Mucosa of descending colon (tissue), 3 donors: ENCODE results near the gene SOX8. TPM values are rescaled to one million over a fixed set of nuclear protein-coding genes. Genes with fewer than 3 reads are reported as not detected.

Experiments
- ATAC-seq: fragments of 200-7000 bp; cut with Tn5 transposase; one replicate; pipeline ENCODE4 v1.9.1; 2020; ENCODE audit warnings: mild to moderate bottlenecking, moderate library complexity
- DNase-seq, 3 donors: peaks; one replicate each; pipeline ENCODE4 v3.0.0-alpha.2; 2020
- H3K36me3 ChIP-seq: fragments of 200-600 bp; one replicate; pipeline ENCODE4 v1.8.0; 2021; ENCODE audit warnings: low read depth, mild to moderate bottlenecking
- H3K4me1 ChIP-seq: fragments of 200-600 bp; one replicate; pipeline ENCODE4 v1.8.0; 2021; ENCODE audit warnings: low read depth, mild to moderate bottlenecking
- H3K4me3 ChIP-seq: fragments of 200-600 bp; one replicate; pipeline ENCODE4 v1.8.0; 2021; ENCODE audit warnings: mild to moderate bottlenecking
- H3K9me3 ChIP-seq: fragments of 200-600 bp; one replicate; pipeline ENCODE4 v1.8.0; 2021; ENCODE audit warnings: mild to moderate bottlenecking
- CTCF ChIP-seq: fragments of 200-600 bp; IDR thresholded peaks from one replicate; pipeline ENCODE4 v1.8.0; 2022; ENCODE audit warnings: antibody characterized with exemption, mild to moderate bottlenecking
- intact Hi-C, 2 donors: fragments of 100-400 bp; cut with DNase I in 1 of 2; cut with micrococcal nuclease in 1 of 2; formaldehyde crosslinking; loops; one replicate each; pipeline versions ENCODE4 v1.11.0 to v1.11.1; 2022; cut with DNase I, micrococcal nuclease
- total RNA-seq, 3 donors: library from RNA; stranded (reverse); fragmentation: NEBNext Ultra II Directional in 2 of 3; extraction: Animal tissue kit (Norgen Biotek cat#: 25700) in 2 of 3; gene quantifications; one replicate each; pipeline versions ENCODE4 v1.2.1 to v1.2.4, GENCODE V29; 2021 to 2023
- donor health status: DM: no; HTN: no; CAD: no; lungs with moderate emphysema.
- donor health status: DM: no; HTN: no; CAD: no.
- donor health status: DM: no; HTN: yes; CAD: no.

SOX8 gene
- total RNA-seq, 3 donors from 2014 or later: 0.67 to 3.1 (median 0.75) TPM

GRCh38 chr16:979859-980594 is 1.5 kb upstream of the SOX8 start:
- ATAC-seq (no peak), DNase-seq (no peak)
- Histone ChIP-seq H3K36me3 (no peaks in the 10 kb centered on the region), H3K9me3 (no peaks in the 10 kb centered on the region), H3K4me1 (peaks cover 4% of the 10 kb centered on the region), H3K4me3 (no peak overlapping the region)
- TF ChIP-seq CTCF: no peak
- intact Hi-C loops: no loop called here

GRCh38 chr16:980595-980854 is 1.0 kb upstream of the SOX8 start:
- Histone ChIP-seq H3K4me3 (no peak overlapping the region), H3K36me3 (no peaks in the 10 kb centered on the region), H3K4me1 (peaks cover 4% of the 10 kb centered on the region), H3K9me3 (no peaks in the 10 kb centered on the region)
- ATAC-seq (no peak), DNase-seq (no peak)
- intact Hi-C loops: no loop called here
- no peak for TF ChIP-seq CTCF

- DNase-seq (no peak), ATAC-seq (no peak)
- Histone ChIP-seq H3K9me3 (no peaks in the 10 kb centered on the region), H3K4me3 (no peak overlapping the region), H3K4me1 (peaks cover 4% of the 10 kb centered on the region), H3K36me3 (no peaks in the 10 kb centered on the region)
- intact Hi-C loops: no loop called here
- TF ChIP-seq CTCF: no peak
Observed at GRCh38 chr16:982145-983043, 824 bp downstream of the SOX8 start.

- Histone ChIP-seq H3K36me3 (no peaks in the 10 kb centered on the region), H3K4me3 (no peak overlapping the region), H3K4me1 (peaks cover 4% of the 10 kb centered on the region), H3K9me3 (no peaks in the 10 kb centered on the region)
- DNase-seq (no peak), ATAC-seq (no peak)
- TF ChIP-seq CTCF: no peak
- intact Hi-C loops: no loop called here
Observed at GRCh38 chr16:983044-984030, 1.8 kb downstream of the SOX8 start.

- no peaks in the 10 kb centered on the region for H3K36me3 ChIP-seq
- no peak for TF ChIP-seq CTCF
- no peak for DNase-seq
Observed at GRCh38 chr16:984121-984694, 2.6 kb downstream of the SOX8 start.

More at GRCh38 chr16:984121-984694, 2.6 kb downstream of the SOX8 start:
- intact Hi-C loops: no loop called here
- peaks cover 4% of the 10 kb centered on the region for H3K4me1 ChIP-seq
- no peaks in the 10 kb centered on the region for H3K9me3 ChIP-seq
- no peak overlapping the region for H3K4me3 ChIP-seq
- ATAC-seq: no peak
